ENCODE data around the gene MAPKAP1. TPM values are rescaled to one million over a fixed set of nuclear protein-coding genes. Genes with fewer than 3 reads are reported as not detected.

Gene MAPKAP1
- total RNA-seq, 1 donor from 2014 or later, result 70.7 TPM

GRCh38 chr9:125603478-125604021 is 103.5 kb downstream of the MAPKAP1 start:
- no peak for DNase-seq (ENCODE audit: extremely low spot score in 2 of 2)
- Histone ChIP-seq H3K9me3 (no peaks in the 10 kb centered on the region), H3K27ac (no peak overlapping the region), H3K27me3 (no peaks in the 10 kb centered on the region), H3K36me3 (no peaks in the 10 kb centered on the region), H3K4me3 (no peak overlapping the region), H3K4me1 (peaks cover 5% of the 10 kb centered on the region)
- TF ChIP-seq, protein P1, sequence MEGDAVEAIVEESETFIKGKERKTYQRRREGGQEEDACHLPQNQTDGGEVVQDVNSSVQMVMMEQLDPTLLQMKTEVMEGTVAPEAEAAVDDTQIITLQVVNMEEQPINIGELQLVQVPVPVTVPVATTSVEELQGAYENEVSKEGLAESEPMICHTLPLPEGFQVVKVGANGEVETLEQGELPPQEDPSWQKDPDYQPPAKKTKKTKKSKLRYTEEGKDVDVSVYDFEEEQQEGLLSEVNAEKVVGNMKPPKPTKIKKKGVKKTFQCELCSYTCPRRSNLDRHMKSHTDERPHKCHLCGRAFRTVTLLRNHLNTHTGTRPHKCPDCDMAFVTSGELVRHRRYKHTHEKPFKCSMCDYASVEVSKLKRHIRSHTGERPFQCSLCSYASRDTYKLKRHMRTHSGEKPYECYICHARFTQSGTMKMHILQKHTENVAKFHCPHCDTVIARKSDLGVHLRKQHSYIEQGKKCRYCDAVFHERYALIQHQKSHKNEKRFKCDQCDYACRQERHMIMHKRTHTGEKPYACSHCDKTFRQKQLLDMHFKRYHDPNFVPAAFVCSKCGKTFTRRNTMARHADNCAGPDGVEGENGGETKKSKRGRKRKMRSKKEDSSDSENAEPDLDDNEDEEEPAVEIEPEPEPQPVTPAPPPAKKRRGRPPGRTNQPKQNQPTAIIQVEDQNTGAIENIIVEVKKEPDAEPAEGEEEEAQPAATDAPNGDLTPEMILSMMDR (IDR thresholded peaks at IDR 0.05), result no peak
- TF ChIP-seq POLR2AphosphoS5 (IDR thresholded peaks at IDR 0.05; ENCODE audit: insufficient read depth in 1 of 2, low read depth in 1 of 2) (no peak), POLR2A (IDR thresholded peaks at IDR 0.05) (no peak)
- intact Hi-C loops (cut with DNase I), result no loop called here

DNA sequence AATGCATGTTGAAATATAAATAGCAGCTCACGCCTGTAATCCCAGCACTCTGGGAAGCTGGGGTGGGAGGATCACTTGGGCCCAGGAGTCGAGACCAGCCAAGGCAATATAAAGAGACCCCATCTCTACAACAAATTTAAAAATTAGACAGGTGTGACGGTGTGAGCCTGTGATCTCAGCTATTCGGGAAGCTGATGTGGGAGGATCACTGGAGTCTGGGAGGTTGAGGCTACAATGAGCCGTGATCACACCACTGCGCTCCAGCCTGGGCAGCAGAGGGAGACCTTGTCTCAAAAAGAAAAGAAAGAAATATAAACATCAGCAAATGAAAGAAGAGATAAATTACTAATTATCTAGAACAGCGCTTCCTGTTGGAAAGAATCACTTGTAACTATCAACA is 105.0 kb downstream of the MAPKAP1 start:
- Histone ChIP-seq H3K4me3 (no peak overlapping the region), H3K9me3 (no peaks in the 10 kb centered on the region), H3K27me3 (no peaks in the 10 kb centered on the region), H3K36me3 (no peaks in the 10 kb centered on the region), H3K27ac (no peak overlapping the region), H3K4me1 (peaks cover 5% of the 10 kb centered on the region)
- TF ChIP-seq POLR2AphosphoS5 (IDR thresholded peaks at IDR 0.05; ENCODE audit: insufficient read depth in 1 of 2, low read depth in 1 of 2), result no peak
- TF ChIP-seq, protein P1 (IDR thresholded peaks at IDR 0.05), result no peak
- TF ChIP-seq POLR2A (IDR thresholded peaks at IDR 0.05), result no peak
- intact Hi-C loops (cut with DNase I), result no loop called here
- DNase-seq (ENCODE audit: extremely low spot score in 2 of 2), result no peak

GRCh38 chr9:125600194-125600593 is 106.8 kb downstream of the MAPKAP1 start:
- Histone ChIP-seq H3K36me3 (no peaks in the 10 kb centered on the region), H3K27ac (no peak overlapping the region), H3K27me3 (no peaks in the 10 kb centered on the region), H3K9me3 (no peaks in the 10 kb centered on the region), H3K4me1 (peaks cover 5% of the 10 kb centered on the region), H3K4me3 (no peak overlapping the region)
- no peak for DNase-seq (ENCODE audit: extremely low spot score in 2 of 2)
- TF ChIP-seq POLR2AphosphoS5 (IDR thresholded peaks at IDR 0.05; ENCODE audit: insufficient read depth in 1 of 2, low read depth in 1 of 2) (no peak), POLR2A (IDR thresholded peaks at IDR 0.05) (no peak)
- TF ChIP-seq, protein P1 (IDR thresholded peaks at IDR 0.05), result no peak
- intact Hi-C loops (cut with DNase I), result no loop called here

DNA sequence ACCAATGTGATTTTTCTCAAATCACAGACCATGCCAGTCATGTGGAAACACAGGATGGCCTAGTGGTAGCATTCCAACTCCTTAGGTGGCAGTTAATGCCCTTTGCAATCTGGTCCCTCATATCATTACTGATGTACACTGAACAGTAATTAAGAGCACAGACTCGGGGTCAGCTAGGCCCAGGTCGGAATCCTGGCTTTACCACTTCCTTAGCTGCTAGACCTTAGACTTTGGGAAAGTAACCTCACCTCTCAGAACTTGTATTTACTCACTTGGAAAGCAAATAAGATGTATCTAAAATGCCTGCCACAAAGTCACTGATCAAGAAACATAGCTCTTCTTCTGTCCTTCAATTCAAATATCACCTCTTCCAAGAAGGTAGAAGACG is 112.8 kb downstream of the MAPKAP1 start:
- Histone ChIP-seq H3K4me3 (no peak overlapping the region), H3K9me3 (no peaks in the 10 kb centered on the region), H3K27me3 (no peaks in the 10 kb centered on the region), H3K4me1 (no peaks in the 10 kb centered on the region), H3K27ac (no peak overlapping the region), H3K36me3 (no peaks in the 10 kb centered on the region)
- no peak for DNase-seq (ENCODE audit: extremely low spot score in 2 of 2)
- TF ChIP-seq, protein P1 (IDR thresholded peaks at IDR 0.05), result no peak
- TF ChIP-seq POLR2A (IDR thresholded peaks at IDR 0.05) (no peak), POLR2AphosphoS5 (IDR thresholded peaks at IDR 0.05; ENCODE audit: insufficient read depth in 1 of 2, low read depth in 1 of 2) (no peak)
- intact Hi-C loops (cut with DNase I), result no loop called here

GRCh38 chr9:125593581-125594222 is 113.3 kb downstream of the MAPKAP1 start:
- TF ChIP-seq POLR2A (IDR thresholded peaks at IDR 0.05), result no peak
- no peak for TF ChIP-seq POLR2AphosphoS5 (IDR thresholded peaks at IDR 0.05; ENCODE audit: insufficient read depth in 1 of 2, low read depth in 1 of 2)
- TF ChIP-seq, protein P1 (IDR thresholded peaks at IDR 0.05), result no peak
- Histone ChIP-seq H3K36me3 (no peaks in the 10 kb centered on the region), H3K9me3 (no peaks in the 10 kb centered on the region), H3K4me1 (no peaks in the 10 kb centered on the region), H3K27ac (no peak overlapping the region), H3K4me3 (no peak overlapping the region), H3K27me3 (no peaks in the 10 kb centered on the region)
- no peak for DNase-seq (ENCODE audit: extremely low spot score in 2 of 2)
- intact Hi-C loops (cut with DNase I), result no loop called here

Data from vagina (tissue), 2 donors.